HL-60 (cell line): ENCODE measurements around the gene HELLS.

ENCODE experiments used
- DNase-seq, 2 experiments: peaks; one replicate each; pipeline ENCODE4 v3.0.0-alpha.2; 2010 to 2020; ENCODE audit warnings: low read depth in 1 of 2, low spot score in 1 of 2
- H3K27ac ChIP-seq: fragments of 250-450 bp; sonication (Bioruptor Pico); replicated peaks from 2 replicates; pipeline ENCODE4 v1.5.1; 2020; ENCODE audit warnings: mild to moderate bottlenecking, moderate library complexity
- H3K27me3 ChIP-seq: fragments of 250-450 bp; sonication (Bioruptor Pico); 2 replicates; pipeline ENCODE4 v1.5.1; 2021; ENCODE audit warnings: mild to moderate bottlenecking, moderate library complexity; ENCODE audit not compliant: insufficient read depth, poor library complexity, severe bottlenecking
- H3K4me3 ChIP-seq: replicated peaks from 2 replicates; pipeline ENCODE4 v1.5.1; 2011; ENCODE audit warnings: mild to moderate bottlenecking, control low read depth, low read length; ENCODE audit not compliant: insufficient read depth
- GABPA ChIP-seq: IDR thresholded peaks from 2 replicates; pipeline ENCODE4 v1.6.1; 2012; ENCODE audit warnings: low read depth
- POLR2AphosphoS5 ChIP-seq: IDR thresholded peaks from 2 replicates; pipeline ENCODE4 v1.6.1; 2012; ENCODE audit warnings: low read depth
- SPI1 ChIP-seq: IDR thresholded peaks from 2 replicates; pipeline ENCODE4 v1.6.1; 2012; ENCODE audit warnings: low read depth, mild to moderate bottlenecking, borderline replicate concordance
- TF ChIP-seq, protein P1 (sequence below): IDR thresholded peaks from 2 replicates; pipeline ENCODE4 v1.6.1; 2012; ENCODE audit warnings: low read depth; ENCODE audit not compliant: insufficient replicate concordance
- TF ChIP-seq, protein P2 (sequence below): IDR thresholded peaks from one replicate; pipeline ENCODE4 v1.5.1; 2011; ENCODE audit warnings: low read length, control low read depth, inconsistent platforms; ENCODE audit not compliant: insufficient read depth

HELLS gene

DNA sequence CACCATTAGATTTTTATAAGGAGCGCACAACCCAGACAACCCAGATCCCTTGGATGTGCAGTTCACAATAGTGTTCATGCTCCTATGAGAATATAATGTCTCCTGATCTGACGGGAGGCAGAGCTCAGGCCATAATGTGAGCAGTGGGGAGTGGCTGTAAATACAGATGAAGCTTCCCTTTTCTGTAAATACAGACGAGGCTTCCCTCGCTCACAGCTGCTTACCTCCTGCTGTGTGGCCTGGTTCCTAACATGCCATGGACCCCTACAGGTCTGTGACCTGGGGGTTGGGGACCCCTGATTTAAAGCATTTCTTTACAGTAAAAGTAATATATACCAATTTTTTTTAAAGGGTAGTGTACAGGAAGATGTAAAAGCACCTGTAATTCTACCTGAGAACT is 33.2 kb downstream of the HELLS start:
- Histone ChIP-seq H3K27me3 (no peaks in the 10 kb centered on the region), H3K4me3 (no peak overlapping the region), H3K27ac (no peak overlapping the region)
- DNase-seq = no peak
- TF ChIP-seq, protein P1, sequence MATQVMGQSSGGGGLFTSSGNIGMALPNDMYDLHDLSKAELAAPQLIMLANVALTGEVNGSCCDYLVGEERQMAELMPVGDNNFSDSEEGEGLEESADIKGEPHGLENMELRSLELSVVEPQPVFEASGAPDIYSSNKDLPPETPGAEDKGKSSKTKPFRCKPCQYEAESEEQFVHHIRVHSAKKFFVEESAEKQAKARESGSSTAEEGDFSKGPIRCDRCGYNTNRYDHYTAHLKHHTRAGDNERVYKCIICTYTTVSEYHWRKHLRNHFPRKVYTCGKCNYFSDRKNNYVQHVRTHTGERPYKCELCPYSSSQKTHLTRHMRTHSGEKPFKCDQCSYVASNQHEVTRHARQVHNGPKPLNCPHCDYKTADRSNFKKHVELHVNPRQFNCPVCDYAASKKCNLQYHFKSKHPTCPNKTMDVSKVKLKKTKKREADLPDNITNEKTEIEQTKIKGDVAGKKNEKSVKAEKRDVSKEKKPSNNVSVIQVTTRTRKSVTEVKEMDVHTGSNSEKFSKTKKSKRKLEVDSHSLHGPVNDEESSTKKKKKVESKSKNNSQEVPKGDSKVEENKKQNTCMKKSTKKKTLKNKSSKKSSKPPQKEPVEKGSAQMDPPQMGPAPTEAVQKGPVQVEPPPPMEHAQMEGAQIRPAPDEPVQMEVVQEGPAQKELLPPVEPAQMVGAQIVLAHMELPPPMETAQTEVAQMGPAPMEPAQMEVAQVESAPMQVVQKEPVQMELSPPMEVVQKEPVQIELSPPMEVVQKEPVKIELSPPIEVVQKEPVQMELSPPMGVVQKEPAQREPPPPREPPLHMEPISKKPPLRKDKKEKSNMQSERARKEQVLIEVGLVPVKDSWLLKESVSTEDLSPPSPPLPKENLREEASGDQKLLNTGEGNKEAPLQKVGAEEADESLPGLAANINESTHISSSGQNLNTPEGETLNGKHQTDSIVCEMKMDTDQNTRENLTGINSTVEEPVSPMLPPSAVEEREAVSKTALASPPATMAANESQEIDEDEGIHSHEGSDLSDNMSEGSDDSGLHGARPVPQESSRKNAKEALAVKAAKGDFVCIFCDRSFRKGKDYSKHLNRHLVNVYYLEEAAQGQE = no peak
- TF ChIP-seq, protein P2, sequence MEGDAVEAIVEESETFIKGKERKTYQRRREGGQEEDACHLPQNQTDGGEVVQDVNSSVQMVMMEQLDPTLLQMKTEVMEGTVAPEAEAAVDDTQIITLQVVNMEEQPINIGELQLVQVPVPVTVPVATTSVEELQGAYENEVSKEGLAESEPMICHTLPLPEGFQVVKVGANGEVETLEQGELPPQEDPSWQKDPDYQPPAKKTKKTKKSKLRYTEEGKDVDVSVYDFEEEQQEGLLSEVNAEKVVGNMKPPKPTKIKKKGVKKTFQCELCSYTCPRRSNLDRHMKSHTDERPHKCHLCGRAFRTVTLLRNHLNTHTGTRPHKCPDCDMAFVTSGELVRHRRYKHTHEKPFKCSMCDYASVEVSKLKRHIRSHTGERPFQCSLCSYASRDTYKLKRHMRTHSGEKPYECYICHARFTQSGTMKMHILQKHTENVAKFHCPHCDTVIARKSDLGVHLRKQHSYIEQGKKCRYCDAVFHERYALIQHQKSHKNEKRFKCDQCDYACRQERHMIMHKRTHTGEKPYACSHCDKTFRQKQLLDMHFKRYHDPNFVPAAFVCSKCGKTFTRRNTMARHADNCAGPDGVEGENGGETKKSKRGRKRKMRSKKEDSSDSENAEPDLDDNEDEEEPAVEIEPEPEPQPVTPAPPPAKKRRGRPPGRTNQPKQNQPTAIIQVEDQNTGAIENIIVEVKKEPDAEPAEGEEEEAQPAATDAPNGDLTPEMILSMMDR = no peak
- TF ChIP-seq POLR2AphosphoS5 (no peak), GABPA (no peak), SPI1 (no peak)

DNA sequence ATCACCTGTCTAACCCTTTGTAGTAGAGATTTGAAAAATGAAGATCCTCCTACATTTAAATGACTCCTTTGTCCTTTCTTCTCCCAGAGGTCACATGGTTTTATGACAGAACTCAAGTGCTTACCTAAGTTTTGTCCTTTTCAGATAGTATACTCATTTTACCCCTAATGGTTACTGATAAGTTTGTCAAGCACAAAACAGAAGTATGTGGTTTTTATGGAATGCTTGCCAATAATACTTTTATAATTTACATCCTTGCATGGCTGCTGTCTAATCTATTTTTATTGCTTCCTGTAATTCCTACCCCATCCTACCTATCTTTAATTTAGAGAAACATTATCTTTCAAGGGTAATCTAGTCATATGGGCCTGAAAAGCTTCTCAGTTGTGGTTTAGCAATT is 37.5 kb downstream of the HELLS start:
- Histone ChIP-seq H3K27ac (no peak overlapping the region), H3K27me3 (no peaks in the 10 kb centered on the region), H3K4me3 (no peak overlapping the region)
- no peak for DNase-seq
- TF ChIP-seq, protein P2 = no peak
- TF ChIP-seq, protein P1 = no peak
- TF ChIP-seq SPI1 = no peak
- TF ChIP-seq POLR2AphosphoS5 = no peak
- TF ChIP-seq GABPA = no peak

DNA sequence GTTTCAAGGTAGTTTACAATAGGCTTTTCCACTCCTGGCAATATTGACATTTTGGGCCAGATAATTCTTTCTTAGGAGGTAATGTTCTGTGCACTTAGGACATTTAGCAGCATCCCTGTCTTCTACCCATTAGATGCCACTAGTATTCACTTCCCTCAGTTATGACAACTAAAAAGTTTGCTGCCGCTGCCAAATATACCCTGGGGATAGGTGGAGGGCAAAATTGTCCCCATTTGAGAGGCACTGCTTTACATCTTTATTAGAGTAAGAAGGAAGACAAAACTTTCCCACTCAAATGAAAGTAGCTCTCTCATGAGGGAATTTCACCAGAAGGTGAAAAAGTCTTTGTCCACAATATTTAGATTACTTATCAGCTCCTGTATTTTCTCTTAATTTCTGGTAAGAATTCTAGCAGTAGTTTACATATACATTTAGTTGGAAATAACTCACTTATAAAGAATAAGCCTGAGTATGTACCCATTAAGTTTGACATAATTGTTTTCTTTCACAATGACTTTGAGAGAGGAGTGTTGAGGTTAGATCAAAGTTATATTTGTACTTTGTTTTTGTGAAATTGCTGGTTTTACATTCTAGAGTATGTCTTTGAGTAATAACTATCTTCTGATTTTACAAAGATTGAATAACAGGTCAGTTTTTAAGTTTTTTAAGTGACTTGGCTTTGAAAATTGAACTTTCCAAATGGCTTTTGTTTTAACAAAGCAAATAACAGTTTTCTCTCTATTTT is 46.0 kb downstream of the HELLS start:
- Histone ChIP-seq H3K27me3 (no peaks in the 10 kb centered on the region), H3K4me3 (no peak overlapping the region), H3K27ac (no peak overlapping the region)
- TF ChIP-seq POLR2AphosphoS5 (no peak), SPI1 (no peak), GABPA (no peak)
- TF ChIP-seq, protein P1 = no peak
- TF ChIP-seq, protein P2 = no peak
- no peak for DNase-seq
